ENCODE measurements around the gene NUDT14. TPM values are rescaled to one million over a fixed set of nuclear protein-coding genes. Genes with fewer than 3 reads are reported as not detected.

Gene NUDT14
- total and polyA plus RNA-seq, 2 of the 4 experiments (the other 2 are of a cell fraction), result 5.6 to 9.3 TPM

- no peak for DNase-seq
- Histone ChIP-seq H2AK9ac (replicated peaks; ENCODE audit: low read depth, low read length, poor library complexity) (no peak overlapping the region), H3K4me3 (ENCODE audit: insufficient read depth, low read depth, low read length) (no peak overlapping the region), H3K9me1 (ENCODE audit: insufficient read depth, low read length) (no peaks in the 10 kb centered on the region), H2AFZ (replicated peaks; ENCODE audit: low read length, poor library complexity) (no peak overlapping the region), H3K18ac (ENCODE audit: low read depth, low read length) (no peak overlapping the region), H2BK15ac (ENCODE audit: low read depth, low read length) (no peak overlapping the region), H4K91ac (ENCODE audit: insufficient read depth, low read depth, low read length) (no peak overlapping the region), H3K9me3 (ENCODE audit: control insufficient read depth, insufficient read depth, low read length) (no peaks in the 10 kb centered on the region), H2BK120ac (ENCODE audit: low read depth, low read length) (no peak overlapping the region), H2BK5ac (ENCODE audit: low read depth, low read length, poor library complexity, severe bottlenecking) (no peak overlapping the region), H3K23ac (ENCODE audit: low read depth, low read length) (no peak overlapping the region), H3K27ac (ENCODE audit: insufficient read depth, low read length) (no peak overlapping the region), H4K20me1 (ENCODE audit: insufficient read depth, low read length) (no peaks in the 10 kb centered on the region; the same call in 1 of the 2 replicates), H2AK5ac (ENCODE audit: low read depth, low read length) (no peak overlapping the region), H4K8ac (ENCODE audit: low read depth in 2 of 2, low read length in 2 of 2) (no peak overlapping the region), H3K4me2 (ENCODE audit: low read depth, low read length) (no peak overlapping the region), H3K79me1 (ENCODE audit: low read depth in 1 of 2, low read length in 2 of 2) (no peaks in the 10 kb centered on the region), H3K4me1 (ENCODE audit: control insufficient read depth, insufficient read depth, low read length) (peaks cover 5% of the 10 kb centered on the region; the same call in 1 of the 2 replicates), H2BK20ac (ENCODE audit: low read depth, low read length) (no peak overlapping the region), H3K9ac (ENCODE audit: low read depth, low read length) (no peak overlapping the region), H3K27me3 (ENCODE audit: control insufficient read depth, insufficient read depth, low read length) (peaks cover 47% of the 10 kb centered on the region), H3K4ac (ENCODE audit: low read depth, low read length) (no peak overlapping the region), H3K56ac (ENCODE audit: extremely low read depth, insufficient read depth, low read length) (no peak overlapping the region), H4K5ac (ENCODE audit: low read depth, low read length) (no peak overlapping the region), H3K14ac (replicated peaks; ENCODE audit: low read depth, low read length) (no peak overlapping the region), H3K36me3 (ENCODE audit: control insufficient read depth, insufficient read depth, low read length) (no peaks in the 10 kb centered on the region)
- intact Hi-C loops (cut with micrococcal nuclease), result no loop called here
- POLR2A ChIA-PET (ENCODE audit: unreplicated experiment), result no interaction called here
- dilution Hi-C loops (cut with HindIII; ENCODE audit: low sequenced_read_pairs, unreplicated experiment), result no loop called here
- in situ Hi-C loops (cut with MboI; ENCODE audit: low sequenced_read_pairs), result no loop called here
- CTCF ChIA-PET, result no interaction called here
- no peak for ATAC-seq (ENCODE audit: low read depth)
- TF ChIP-seq SMC3 (IDR thresholded peaks at IDR 0.05; ENCODE audit: low read depth, low read length) (no peak), ELK1 (IDR thresholded peaks at IDR 0.05; ENCODE audit: borderline replicate concordance, low read depth, low read length) (no peak), MAZ (IDR thresholded peaks at IDR 0.05; ENCODE audit: borderline replicate concordance, low read depth, low read length) (no peak), CEBPB (IDR thresholded peaks at IDR 0.05; ENCODE audit: low read depth, low read length) (no peak)
- 44% methylated on average over 3 of the region's 19 CpGs; no CpG with 5 or more reads in 1 of the 2 experiments for WGBS, 2 experiments (ENCODE audit: extremely low coverage in 2 of 2, insufficient read length in 1 of 2)
- BruUV-seq (replicated peaks), result no TSS peak
Observed at GRCh38 chr14:105171004-105171673, 10.0 kb downstream of the NUDT14 start.
